GM08714 (cell line): ENCODE results near the gene TECR.
"Not testable (repeated sequence)": the region's sequence is repeated elsewhere in the genome, so short reads cannot be mapped to it uniquely, and the experiment has no call there.

ENCODE experiments used
- H3K4me3 ChIP-seq: fragments of 200-500 bp; sonication (Bioruptor generic); 2 replicates; pipeline ENCODE4 v1.5.1; 2014; ENCODE audit warnings: mild to moderate bottlenecking, low read length, inconsistent platforms
- ZNF274 ChIP-seq: IDR thresholded peaks from 2 replicates; pipeline ENCODE4 v1.6.1; 2012; ENCODE audit warnings: mild to moderate bottlenecking, low read depth, low read length

Gene TECR

GRCh38 chr19:14540741-14541525 lies 11.5 kb downstream of the TECR start:
- no peak overlapping the region for H3K4me3 ChIP-seq
- TF ChIP-seq ZNF274, result no peak

- H3K4me3 ChIP-seq, result not testable (repeated sequence)
These were observed 12.6 kb downstream of the TECR start for GRCh38 chr19:14541979-14542378.

DNA sequence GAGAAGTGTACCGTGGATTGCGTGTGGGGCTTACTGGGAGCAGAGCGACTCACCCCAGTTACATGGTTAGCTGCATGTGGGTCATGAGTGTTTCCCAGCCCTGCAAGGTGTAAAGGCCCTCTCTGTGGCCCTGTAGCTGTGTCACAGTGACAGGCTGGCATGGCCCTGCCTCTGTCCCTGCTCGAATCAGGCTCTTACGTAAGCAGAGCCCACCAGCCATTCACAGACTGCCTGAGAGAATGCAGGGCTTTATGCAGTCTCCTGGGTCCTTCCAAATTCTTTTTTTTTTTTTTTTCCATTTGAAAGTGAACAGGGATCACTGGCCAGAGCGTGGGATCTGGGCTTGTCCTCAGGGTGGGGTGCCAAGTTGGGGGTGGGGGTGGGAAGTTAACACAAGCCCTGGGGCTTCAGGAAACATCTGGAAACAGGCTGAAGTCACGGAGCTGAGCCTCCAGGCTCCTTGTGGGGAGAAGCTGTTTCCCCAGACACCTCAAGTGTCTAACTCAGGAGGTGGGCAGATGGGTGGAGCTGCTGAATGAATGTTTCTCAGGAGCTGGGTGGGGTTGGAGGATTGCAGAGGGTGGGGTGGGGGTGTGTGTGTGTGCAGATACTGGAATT lies 13.4 kb downstream of the TECR start:
- H3K4me3 ChIP-seq, result no peak overlapping the region
- no peak for TF ChIP-seq ZNF274

DNA sequence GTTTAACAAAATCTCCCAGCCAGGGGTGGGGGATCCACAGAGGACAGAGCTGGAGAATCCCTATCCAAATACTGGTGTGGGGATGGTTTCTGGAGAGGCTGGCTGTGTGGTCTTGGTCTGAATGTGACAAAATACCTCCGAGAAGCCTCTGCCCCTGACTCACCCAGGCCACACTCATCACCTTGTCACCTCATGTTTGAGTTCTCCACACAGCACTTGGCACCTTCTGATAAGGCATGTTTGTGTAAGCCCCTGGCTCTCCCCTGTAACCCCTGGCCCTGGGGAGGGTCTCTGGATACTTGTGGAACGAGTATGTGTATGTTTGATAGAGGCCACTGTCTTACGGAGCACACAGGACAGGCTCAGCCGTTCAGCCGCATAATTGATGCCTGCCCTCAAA lies 14.7 kb downstream of the TECR start:
- H3K4me3 ChIP-seq, result no peak overlapping the region
- TF ChIP-seq ZNF274, result no peak

DNA sequence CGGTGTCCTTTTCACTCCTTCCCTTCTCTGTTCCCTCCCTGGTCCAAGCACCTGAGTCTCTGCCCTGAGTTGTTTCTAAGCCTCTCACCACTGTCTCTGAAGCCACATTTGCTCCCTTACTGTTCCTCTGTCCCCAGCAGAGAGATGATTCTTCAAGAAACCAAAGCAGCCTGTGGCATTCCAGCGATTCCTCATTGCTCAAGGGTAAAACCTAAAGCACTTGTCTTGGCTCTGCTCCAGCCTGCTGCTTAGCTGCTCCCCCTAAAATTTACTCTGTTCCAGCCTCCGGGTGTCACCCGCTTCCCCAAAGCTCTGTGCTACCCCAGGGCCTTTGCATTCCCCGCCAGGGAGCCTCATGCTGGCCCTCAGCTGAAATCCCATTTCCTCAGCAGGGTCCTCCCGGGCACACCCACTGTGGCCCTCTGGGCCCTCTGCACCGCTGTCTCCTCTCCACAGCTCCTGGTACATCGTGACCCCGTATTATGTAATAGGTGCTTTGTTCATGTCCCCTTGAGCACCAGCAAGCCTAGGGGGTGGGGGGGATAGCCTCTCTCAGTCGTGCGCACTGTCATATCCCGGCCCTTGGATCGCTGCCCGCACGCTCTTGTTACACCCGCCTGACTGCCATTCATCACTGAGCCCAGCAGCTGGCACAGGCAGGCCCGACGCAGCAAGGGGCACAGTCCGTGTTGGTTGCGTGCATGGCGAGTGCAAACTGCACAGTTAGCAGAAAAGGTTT lies 15.8 kb downstream of the TECR start:
- H3K4me3 ChIP-seq, result no peak overlapping the region
- no peak for TF ChIP-seq ZNF274

DNA sequence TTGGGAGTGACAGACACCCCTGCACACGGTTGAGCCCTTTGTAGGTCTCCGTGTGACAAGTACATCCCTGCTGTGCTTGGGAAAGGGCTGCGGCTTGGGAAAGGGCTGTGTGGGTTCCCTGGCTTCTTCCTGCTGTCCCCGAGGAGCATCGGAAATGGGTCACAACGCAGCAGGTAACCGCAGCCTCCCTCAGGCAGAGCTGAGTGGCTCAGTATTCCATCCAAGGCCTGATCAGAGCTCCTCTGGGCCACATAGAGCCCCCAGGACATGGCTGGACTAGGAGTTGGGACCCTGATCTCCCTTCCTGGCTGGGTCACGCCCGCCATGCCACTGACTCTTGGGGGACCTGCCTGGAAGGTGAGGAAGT lies 16.3 kb downstream of the TECR start:
- H3K4me3 ChIP-seq, result no peak overlapping the region
- TF ChIP-seq ZNF274, result no peak

DNA sequence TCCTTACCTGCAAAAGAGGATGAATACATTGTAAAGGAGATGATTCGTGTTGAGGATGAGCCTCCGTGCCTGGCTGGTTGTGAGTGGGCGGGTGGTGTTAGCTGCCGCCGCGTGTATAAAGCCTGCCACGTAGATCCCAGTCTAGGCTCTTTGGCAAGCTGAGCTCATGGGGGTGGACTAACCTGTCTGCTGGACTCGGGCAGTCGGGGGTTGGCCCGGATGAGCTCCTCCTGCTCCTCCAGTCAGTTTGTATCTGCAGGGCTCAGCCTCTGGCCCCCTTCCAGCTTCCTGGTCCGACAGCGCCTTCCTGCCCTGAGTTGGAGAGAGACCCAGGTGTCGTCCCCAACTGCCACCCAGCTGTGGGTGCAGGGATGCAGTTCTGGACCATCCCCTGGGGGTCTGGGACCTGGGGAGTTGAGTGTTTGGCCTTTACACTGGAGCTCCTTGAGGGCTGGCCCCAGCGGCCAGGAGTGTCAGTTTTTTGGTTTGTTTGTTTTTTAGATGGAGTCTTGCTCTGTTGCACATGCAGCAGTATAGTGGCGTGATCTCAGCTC lies 20.9 kb downstream of the TECR start:
- no peak for TF ChIP-seq ZNF274
- no peak overlapping the region for H3K4me3 ChIP-seq

DNA sequence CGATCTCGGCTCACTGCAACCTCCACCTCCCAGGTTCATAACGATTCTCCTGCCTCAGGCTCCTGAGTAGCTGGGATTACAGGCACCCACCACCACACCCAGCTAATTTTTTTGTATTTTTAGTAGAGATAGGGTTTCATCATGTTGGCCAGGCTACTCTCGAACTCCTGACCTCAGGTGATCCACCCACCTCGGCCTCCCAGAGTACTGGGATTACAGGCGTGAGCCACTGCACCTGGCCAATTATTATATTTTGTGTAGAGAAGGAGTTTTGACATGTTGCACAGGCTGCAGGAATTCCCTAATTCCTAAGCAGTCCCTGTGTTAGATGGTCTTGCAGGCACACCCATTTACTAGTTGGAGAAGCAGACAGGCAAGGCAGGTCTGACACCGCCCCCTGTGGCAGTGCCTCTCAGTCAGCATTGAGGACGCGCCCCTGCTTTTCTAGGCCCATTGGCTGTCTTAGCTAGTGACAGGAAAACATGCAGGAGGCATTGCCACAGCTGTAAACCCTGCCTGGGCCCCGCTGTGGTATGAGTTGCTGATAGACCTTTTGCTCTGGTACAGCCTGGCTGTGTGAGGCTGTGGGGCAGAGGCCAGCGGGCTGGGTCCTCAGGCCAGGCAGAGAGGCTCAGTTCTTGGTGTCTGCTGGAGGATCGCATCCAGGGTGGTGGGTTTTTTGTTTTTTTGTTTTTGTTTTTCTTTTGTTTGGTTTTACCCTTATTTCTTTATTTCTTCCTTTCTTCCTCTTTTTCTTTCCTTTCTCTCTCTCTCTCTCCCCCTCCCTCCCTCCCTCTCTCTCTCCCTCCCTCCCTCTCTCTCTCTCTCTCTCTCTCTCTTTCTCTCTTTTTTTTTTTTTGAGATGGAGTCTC lies 22.0 kb downstream of the TECR start:
- H3K4me3 ChIP-seq, result not testable (repeated sequence)

DNA sequence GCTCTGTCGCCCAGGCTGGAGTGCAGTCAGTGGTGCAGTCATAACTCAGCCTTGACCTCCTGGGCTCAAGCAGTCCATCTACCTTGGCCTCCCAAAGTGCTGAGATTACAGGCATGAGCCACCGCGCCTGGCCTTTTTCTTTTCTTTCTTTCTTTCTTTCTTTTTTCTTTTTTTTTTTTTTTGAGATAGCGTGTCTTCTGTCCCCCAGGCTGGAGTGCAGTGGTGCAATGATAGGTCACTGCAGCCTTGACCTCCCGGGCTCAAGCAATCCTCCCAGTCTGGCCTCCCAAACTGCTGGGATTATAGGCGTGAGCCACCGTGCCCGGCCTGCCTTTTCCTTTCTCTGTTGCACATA lies 22.6 kb downstream of the TECR start:
- H3K4me3 ChIP-seq, result not testable (repeated sequence)

- TF ChIP-seq ZNF274, result no peak
- no peak overlapping the region for H3K4me3 ChIP-seq
These were observed 23.9 kb downstream of the TECR start for GRCh38 chr19:14553042-14553938.

DNA sequence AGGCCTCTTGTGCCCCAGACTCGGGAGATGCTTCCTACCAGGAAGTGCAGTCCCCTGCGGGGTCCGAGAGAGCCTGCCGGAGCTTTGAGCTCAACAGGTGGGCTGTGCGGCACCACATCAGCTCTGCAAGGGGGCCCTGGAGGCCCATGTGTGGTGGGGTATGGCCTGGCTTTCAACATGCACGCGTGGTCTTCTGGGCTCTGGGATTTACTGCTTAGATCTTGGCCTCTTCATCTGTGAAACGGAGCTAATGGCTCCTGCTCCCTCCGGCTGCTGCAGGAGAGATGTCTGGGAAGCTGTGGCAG lies 24.5 kb downstream of the TECR start:
- no peak for TF ChIP-seq ZNF274
- H3K4me3 ChIP-seq, result no peak overlapping the region

DNA sequence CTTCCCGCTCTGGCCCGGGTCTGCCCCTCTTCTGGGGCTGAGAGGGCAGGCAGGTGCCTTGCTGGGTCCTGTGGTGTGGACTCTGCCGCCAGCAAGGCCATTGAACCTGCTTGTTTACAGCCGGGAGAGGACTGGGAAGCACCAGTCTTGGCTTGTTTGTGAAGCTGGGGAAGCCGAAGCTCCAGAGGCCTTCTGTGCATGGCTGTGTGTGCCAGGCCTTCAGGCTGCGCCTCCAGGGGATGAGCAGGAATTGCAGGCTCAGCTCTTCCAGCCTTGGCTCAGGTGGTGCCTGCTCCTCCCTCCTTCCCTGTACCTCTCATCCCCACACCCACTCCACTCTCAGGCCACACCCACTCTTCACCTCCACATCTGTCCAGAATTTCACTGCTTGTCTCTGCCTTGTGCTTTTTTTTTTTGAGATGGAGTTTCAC lies 25.0 kb downstream of the TECR start:
- no peak for TF ChIP-seq ZNF274
- no peak overlapping the region for H3K4me3 ChIP-seq

DNA sequence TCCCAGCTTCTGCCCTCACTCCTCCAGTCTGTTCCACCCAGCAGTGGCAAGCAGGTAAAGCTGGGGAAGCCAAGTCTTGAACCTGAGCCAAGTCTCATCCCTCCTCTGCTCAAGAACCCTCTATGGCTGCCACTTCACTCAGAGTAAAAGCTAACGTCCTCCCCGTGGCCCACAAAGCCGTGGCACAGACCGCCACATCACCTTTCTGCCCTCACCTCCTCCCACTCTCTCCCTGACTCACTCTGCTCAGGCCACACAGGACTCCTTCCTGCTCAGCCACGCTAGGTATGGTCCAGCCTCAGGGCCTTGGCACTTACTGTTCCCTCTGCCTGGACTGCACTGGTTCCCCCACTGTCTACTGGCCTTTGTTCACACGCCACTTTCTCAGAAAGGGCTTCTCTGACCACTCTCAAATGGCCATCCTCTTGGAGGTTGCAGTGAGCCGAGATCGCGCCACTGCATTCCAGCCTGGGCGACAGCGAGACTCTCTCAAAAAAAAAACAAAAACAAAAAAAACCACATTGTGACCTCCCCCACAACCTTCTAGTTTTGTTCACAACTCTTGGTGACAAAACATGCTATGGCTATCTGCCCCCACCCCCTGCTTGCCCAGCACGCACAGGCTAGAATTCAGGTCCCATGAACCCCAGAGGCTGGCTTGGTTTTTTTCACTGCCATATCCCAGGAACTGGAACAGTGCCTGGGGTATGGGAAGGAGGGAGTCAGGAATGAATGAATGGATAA lies 26.7 kb downstream of the TECR start:
- no peak overlapping the region for H3K4me3 ChIP-seq
- no peak for TF ChIP-seq ZNF274
